ENCODE measurements around the gene OCA2.
A peak's percentile ranks its signal among the peaks of the same experiment; 100 is the strongest.

OCA2 gene

DNA sequence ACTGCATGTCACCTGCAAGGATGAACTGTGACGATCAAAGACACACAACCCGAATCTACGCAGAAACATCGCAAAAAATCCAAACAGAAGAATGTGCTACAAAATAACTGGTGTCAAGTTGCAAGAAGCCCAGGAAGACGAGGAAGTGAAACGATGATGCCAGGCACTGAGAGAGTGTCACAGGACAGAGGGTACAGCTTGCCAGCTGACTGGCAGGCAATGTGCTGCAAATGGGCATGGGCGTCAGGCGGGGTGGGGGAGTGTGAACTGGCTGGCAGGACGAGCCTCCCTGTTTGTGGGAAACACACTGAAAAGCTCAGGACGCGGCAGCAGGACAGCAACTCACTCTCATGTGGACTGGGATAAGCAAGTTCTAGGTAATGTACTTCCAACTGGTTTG, 28.9 kb upstream of the OCA2 start:
- H3K27me3 ChIP-seq (ENCODE audit: insufficient read depth, low read depth, severe bottlenecking): no peaks in the 10 kb centered on the region
- no peaks in the 10 kb centered on the region for H3K9me3 ChIP-seq (ENCODE audit: severe bottlenecking)
- H3K36me3 ChIP-seq: peaks cover 61% of the 10 kb centered on the region
- no peak overlapping the region for H3K27ac ChIP-seq
- no peak for DNase-seq
- H3K4me3 ChIP-seq (ENCODE audit: low read depth, low read length): no peak overlapping the region
- TF ChIP-seq, protein P1, sequence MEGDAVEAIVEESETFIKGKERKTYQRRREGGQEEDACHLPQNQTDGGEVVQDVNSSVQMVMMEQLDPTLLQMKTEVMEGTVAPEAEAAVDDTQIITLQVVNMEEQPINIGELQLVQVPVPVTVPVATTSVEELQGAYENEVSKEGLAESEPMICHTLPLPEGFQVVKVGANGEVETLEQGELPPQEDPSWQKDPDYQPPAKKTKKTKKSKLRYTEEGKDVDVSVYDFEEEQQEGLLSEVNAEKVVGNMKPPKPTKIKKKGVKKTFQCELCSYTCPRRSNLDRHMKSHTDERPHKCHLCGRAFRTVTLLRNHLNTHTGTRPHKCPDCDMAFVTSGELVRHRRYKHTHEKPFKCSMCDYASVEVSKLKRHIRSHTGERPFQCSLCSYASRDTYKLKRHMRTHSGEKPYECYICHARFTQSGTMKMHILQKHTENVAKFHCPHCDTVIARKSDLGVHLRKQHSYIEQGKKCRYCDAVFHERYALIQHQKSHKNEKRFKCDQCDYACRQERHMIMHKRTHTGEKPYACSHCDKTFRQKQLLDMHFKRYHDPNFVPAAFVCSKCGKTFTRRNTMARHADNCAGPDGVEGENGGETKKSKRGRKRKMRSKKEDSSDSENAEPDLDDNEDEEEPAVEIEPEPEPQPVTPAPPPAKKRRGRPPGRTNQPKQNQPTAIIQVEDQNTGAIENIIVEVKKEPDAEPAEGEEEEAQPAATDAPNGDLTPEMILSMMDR (IDR thresholded peaks at IDR 0.05; ENCODE audit: low read depth, low read length): no peak

DNA sequence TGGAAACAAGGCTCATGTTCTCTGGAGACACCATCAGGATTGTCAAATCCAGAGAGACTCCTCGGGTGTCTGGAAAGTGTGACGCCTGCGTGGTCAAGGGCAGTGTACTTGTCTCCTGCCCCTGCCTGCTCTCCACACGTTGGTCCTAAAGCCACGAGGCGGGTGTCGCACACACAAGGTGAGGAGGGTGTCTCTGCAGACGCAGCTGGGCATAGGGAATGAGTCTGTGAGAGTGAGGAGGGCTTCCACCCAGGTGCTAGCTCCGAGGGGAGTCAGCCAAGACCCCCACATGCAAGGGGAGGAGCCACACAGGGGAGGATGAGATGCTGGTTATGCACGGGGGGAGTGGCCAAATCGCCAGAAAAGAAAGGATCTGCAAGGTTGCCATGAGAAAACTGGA, 27.9 kb upstream of the OCA2 start:
- H3K36me3 ChIP-seq: peaks cover 59% of the 10 kb centered on the region
- TF ChIP-seq, protein P1 (IDR thresholded peaks at IDR 0.05; ENCODE audit: low read depth, low read length): no peak
- no peak overlapping the region for H3K27ac ChIP-seq
- H3K9me3 ChIP-seq (ENCODE audit: severe bottlenecking): no peaks in the 10 kb centered on the region
- H3K4me3 ChIP-seq (ENCODE audit: low read depth, low read length): no peak overlapping the region
- DNase-seq: no peak
- no peaks in the 10 kb centered on the region for H3K27me3 ChIP-seq (ENCODE audit: insufficient read depth, low read depth, severe bottlenecking)

DNA sequence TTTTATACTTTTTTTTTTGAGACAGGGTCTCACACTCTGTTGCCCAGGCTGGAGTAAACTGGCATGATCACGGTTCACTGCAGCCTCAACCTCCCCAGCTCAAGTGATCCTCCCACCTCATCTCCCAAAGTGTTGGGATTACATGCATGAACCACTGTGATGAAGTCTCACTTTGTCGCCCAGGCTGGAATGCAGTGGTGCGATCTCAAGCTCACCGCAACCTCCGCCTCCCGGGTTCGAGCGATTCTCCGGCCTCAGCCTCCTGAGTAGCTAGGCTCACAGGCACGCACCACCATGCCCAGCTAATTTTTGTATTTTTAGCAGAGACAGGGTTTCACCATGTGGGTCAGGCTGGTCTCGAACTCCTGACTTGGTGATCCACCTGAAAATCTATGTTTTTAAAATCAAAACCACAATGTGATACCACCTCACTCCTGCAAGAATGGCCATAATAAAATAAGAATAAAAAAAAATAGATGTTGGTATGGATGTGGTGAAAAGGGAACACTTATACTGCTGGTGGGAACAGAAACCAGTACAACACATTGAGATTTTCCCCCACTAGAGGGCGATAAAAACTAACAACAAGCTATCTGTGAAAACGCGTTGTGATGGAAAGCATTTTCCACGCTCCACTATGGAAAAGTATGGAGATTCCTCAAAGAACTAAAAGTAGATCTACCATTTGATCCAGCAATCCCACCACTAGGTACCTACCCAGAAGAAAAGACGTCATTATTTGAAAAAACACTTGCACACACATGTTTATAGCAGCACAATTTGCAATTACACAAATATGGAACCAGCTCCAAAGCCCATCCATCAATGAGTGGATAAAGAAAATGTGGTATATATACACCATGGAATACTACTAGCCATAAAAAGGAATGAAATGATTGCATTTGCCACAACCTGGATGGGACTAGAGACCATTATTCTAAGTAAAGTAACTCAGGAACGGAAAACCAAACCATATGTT, 26.8 kb upstream of the OCA2 start:
- TF ChIP-seq, protein P1 (IDR thresholded peaks at IDR 0.05; ENCODE audit: low read depth, low read length): peak; percentile 54
- no peak overlapping the region for H3K4me3 ChIP-seq (ENCODE audit: low read depth, low read length)
- no peaks in the 10 kb centered on the region for H3K27me3 ChIP-seq (ENCODE audit: insufficient read depth, low read depth, severe bottlenecking)
- peaks cover 54% of the 10 kb centered on the region for H3K36me3 ChIP-seq
- no peaks in the 10 kb centered on the region for H3K9me3 ChIP-seq (ENCODE audit: severe bottlenecking)
- no peak for DNase-seq
- H3K27ac ChIP-seq: no peak overlapping the region

DNA sequence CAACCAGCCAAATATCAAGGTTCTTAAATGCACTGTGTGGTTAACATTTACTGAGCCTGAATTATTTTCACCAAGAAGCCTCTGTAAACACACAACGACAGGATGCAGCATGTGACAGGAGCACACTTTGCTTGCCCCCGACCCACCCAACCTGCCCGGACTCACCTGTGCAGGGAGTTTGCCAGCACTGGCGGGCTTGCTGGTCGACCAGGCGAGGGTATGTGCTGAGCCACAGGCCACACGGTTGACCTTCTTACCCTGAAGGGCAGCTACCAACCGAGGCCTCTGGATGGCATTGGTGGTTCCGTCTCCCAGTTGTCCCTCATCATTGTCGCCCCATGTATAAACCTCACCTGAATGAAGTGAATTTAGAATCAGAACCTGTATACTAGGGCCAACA, 25.7 kb upstream of the OCA2 start:
- TF ChIP-seq, protein P1 (IDR thresholded peaks at IDR 0.05; ENCODE audit: low read depth, low read length): no peak
- no peak overlapping the region for H3K4me3 ChIP-seq (ENCODE audit: low read depth, low read length)
- H3K9me3 ChIP-seq (ENCODE audit: severe bottlenecking): no peaks in the 10 kb centered on the region
- no peak for DNase-seq
- H3K36me3 ChIP-seq: peaks cover 56% of the 10 kb centered on the region
- H3K27ac ChIP-seq: no peak overlapping the region
- H3K27me3 ChIP-seq (ENCODE audit: insufficient read depth, low read depth, severe bottlenecking): no peaks in the 10 kb centered on the region

DNA sequence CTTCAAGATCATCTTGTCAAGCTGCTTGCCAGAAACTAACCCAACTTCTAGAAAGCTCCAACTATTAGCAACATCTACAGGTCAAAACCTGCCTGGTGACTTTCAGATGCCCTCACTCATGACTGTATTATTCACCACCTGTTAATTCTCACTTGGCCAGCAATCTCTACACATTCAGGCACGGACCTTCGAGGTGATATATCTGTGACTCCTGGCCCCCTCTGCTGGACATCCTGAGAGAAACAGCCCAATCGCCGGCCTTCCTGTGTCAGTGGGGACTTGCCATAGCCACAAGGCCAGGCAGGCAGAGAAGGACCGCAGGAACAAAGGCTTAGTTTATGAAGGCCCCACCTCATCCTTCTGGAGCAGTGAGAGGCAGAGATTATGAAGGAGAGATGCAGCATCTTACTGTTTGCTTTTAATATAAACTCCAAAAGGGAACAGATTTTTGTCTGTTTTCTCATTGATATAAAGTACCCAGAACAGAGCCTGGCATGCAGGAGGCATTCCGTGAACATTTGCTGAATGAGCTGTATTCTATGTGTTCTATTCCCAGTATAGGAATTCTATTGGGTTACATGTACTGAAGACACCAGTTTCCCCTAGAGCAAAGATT, 24.4 kb upstream of the OCA2 start:
- Histone ChIP-seq H3K27ac (no peak overlapping the region), H3K9me3 (ENCODE audit: severe bottlenecking) (no peaks in the 10 kb centered on the region), H3K4me3 (ENCODE audit: low read depth, low read length) (no peak overlapping the region), H3K36me3 (peaks cover 59% of the 10 kb centered on the region), H3K27me3 (ENCODE audit: insufficient read depth, low read depth, severe bottlenecking) (no peaks in the 10 kb centered on the region)
- TF ChIP-seq, protein P1 (IDR thresholded peaks at IDR 0.05; ENCODE audit: low read depth, low read length): peak; percentile 68
- DNase-seq: peak; percentile 85
